Stimulated activated CD8-positive, alpha-beta memory T cell treated with anti-CD3 and anti-CD28 coated beads, Interleukin-12 subunit alpha, Interleukin-12 subunit beta, amount 100 ng/mL, for 24 hours (primary cell): ENCODE results near the gene PRMT6.
"Not testable (repeated sequence)": the region's sequence is repeated elsewhere in the genome, so short reads cannot be mapped to it uniquely, and the experiment has no call there.

Experiments used
- DNase-seq: peaks from one replicate; pipeline ENCODE4 v3.0.0-alpha.2; 2020; ENCODE audit errors: extremely low read depth

The PRMT6 gene

DNA sequence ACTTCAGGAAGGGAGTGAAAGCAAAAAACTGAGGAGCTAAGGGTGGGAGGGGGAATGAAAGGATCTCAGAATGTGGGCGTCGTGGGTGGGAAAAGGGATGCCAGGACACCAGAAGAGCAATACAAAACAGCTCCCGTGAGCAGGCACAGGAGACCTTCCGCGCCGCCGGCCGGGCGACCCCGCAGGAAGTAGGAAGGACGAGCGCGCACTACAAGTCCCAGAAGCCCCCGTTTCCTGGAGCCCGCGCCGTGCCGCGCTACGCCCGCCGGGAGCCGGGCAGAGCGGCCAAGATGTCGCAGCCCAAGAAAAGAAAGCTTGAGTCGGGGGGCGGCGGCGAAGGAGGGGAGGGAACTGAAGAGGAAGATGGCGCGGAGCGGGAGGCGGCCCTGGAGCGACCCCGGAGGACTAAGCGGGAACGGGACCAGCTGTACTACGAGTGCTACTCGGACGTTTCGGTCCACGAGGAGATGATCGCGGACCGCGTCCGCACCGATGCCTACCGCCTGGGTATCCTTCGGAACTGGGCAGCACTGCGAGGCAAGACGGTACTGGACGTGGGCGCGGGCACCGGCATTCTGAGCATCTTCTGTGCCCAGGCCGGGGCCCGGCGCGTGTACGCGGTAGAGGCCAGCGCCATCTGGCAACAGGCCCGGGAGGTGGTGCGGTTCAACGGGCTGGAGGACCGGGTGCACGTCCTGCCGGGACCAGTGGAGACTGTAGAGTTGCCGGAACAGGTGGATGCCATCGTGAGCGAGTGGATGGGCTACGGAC lies at the start of gene PRMT6:
Gene PRMT6, plus strand, starts transcription at position 249 of the 771 bp plus-strand sequence. Its CDS starts 42 bp downstream, at position 291.
- DNase-seq = peak; percentile 63

DNA sequence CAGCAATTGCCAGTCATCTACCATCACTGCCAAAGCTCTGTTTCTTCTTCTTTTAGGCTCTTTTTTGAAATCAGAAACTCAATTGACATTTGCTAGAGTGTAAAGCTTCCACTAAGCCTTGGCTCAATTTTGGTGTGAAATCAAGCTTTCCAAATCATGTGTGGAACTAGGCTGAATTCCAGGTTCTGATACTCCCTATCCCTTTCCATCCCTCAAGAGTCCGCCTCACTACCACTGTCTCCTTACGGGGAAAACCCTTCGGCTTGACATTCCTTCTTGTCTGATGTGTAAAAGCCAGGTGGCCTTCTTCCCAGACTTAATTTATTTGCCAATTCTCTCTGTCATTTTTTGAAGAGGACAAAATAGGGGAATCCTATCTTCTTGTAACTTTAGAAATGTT lies 47.2 kb upstream of the PRMT6 start:
- no peak for DNase-seq

DNA sequence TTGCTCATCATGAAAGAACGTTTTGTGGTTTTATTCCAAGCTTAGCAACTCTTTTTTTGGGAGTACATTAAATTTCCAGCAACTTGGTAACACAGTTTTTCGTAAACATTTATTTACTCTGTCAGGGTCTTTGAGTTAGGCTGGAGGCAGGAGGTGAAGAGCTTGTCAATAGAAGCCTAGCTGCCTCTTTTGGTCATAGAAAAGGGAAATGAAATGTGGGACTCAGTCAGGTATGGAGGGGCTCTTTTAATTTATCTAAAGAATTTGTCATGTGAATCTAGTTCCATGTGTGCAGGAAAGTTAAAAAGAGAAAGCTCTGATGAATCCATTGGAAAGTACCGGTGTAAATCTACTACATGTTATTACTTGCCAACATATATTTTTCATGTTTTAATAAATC lies 45.9 kb upstream of the PRMT6 start:
- DNase-seq = no peak

DNA sequence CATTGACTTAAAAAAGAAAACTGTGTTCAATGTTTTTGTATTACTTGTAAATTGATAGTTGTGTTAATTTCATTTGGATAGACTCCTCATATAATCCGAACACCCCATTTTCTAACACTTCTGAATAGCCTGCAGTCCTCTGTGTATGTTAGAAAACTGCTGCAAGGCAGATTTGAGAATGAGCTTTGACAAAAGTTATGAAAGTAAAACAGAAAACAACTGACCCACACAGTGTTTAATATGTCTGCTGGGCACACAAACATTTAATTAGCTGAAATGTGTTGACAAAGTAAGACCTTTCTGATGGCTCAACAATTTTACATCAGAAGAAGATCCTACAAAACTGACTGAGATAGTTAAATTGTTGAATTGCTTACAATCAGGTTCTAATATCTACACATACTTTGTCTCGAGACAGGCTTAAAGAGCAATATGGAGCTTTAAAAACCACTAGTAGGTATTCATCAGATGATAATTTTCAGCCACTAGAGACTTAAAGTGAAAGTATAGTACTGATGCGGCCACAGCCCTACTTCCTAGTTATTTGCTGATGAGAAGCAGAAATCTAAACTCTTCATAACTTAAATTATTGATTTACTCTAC lies 40.0 kb upstream of the PRMT6 start:
- no peak for DNase-seq

DNA sequence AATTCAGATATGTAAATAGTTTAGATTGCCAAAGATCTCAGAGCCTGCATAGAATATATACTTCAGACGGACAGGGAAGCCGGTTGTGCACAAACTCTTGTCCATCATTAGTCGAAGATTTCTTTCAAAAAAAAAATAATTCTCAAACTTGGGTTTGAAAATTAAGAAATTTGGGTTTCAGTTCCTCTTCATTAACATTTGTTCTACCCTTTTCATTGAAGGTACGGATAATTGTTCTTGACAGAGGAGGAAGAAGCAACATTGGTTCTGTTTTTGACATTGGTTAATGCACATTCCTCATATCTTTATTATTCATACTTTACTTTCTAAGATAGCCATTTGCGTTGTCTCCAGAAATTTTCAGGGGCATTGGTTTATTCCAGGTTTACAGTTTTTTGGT lies 38.0 kb upstream of the PRMT6 start:
- no peak for DNase-seq

DNA sequence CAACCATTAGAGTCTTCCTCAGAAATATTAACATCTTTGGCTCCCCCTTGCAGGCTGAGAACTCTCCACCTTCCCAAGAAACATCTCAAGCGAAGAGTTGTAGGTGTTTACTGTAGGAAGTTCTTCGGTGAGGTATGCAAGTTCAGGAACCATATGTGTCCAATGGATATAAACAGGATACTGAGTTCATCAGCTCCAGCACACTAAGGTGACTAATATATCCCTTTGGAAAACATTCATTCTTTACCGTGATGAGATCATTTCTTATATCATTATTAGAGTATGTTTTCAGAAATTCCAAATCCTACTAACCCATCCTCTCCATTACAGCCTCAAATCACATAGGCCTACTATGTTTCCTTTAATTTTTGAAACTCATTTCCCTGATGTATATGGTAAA lies 37.3 kb upstream of the PRMT6 start:
- DNase-seq = no peak

DNA sequence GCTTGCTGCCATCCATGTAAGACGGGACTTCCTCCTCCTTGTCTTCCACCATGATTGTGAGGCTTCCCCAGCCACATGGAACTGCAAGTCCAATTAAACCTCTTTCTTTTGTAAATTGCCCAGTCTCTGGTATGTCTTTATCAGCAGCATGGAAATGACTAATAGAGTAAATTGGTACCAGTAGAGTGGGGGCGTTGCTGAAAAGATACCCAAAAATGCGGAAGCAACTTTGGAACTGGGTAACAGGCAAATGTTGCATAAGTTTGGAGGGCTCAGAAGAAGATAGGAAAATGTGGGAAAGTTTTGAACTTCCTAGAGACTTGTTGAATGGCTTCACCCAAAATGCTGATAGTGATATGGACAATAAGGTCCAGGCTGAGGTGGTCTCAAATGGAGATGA lies 17.6 kb upstream of the PRMT6 start:
- not testable (repeated sequence) for DNase-seq

DNA sequence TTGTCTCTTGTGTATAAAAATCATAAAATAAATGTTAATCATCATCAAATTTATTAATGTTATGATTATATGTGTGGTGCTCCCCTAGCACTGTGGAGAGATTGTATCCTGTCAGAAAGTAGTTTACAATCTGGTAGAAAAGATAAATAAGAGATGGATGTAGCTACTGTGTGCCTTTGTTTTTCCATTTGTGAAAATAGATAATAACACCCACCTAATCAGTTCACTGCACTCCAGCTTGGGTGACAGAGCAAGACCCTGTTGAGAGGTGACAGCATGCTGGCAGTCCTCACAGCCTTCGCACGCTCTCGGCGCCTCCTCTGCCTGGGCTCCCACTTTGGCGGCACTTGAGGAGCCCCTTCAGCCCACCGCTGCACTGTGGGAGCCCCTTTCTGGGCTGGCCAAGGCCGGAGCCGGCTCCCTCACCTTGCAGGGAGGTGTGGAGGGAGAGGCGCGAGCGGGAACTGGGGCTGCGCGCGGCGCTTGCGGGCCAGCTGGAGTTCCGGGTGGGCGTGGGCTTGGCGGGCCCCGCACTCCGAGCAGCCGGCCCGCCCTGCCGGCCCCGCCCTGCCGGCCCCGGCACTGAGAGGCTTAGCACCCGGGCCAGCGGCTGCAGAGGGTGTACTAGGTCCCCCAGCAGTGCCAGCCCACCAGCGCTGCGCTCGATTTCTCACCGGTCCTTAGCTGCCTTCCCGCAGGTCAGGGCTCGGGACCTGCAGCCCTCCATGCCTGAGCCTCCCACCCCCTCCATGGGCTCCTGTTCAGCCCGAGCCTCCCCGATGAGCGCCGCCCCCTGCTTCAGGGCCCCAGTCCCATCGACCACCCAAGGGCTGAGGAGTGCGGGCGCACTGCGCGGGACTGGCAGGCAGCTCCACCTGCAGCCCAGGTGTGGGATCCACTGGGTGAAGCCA lies 11.9 kb upstream of the PRMT6 start:
- DNase-seq = not testable (repeated sequence)

DNA sequence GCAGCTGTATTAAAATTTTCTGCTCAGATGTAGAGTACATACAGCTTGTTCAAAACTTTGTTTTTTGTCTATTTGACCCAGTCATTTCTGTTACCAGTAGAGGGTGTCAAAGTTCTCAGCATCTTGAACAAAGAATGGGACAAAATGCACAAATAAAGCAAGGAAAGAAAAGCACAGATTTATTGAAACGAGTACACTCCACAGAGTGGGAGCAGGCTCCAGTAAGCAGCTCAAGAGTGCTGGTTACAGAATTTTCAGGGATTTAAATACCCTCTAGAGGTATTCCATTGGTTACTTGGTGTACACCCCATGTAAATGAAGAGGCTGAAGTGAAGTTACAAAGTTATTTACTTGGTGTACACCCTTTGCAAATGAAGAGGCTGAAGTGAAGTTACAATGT lies 8.9 kb upstream of the PRMT6 start:
- DNase-seq = no peak

DNA sequence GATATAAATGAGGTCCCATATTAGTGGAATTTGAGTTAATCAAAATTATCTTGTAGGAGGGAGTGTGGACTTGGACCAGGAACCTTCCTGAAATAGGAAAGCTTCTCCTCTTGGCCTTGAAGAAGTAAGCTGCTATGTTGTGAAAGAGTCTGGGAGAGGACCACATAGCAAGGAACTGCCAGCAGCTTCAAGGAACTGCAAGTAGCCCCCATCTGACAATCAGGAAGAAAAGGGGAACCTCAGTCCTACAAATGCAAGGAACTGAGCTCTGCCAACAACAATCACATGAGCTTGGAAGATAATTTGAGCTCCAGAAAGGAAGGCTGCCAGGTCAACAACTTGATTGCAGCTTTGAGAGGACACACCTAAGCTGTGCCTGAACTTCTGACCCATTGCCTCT lies 8.2 kb upstream of the PRMT6 start:
- no peak for DNase-seq

DNA sequence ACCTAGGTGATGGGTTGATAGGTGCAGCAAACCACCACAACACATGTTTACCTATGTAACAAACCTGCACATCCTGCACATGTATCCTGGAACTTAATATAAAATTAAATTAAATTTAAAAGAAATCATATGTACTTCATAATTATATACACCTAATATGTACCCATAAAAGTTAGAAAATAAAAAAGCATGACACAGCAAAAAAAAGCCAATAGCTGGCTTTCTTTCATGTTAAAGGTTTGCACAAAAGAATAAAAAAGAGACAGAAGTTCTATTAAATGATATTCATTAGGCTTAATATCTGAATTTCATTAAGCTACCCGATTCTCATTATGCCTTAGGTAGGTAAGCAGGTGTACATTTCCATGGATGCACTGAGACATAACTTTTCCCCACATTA lies 5.2 kb upstream of the PRMT6 start:
- no peak for DNase-seq

DNA sequence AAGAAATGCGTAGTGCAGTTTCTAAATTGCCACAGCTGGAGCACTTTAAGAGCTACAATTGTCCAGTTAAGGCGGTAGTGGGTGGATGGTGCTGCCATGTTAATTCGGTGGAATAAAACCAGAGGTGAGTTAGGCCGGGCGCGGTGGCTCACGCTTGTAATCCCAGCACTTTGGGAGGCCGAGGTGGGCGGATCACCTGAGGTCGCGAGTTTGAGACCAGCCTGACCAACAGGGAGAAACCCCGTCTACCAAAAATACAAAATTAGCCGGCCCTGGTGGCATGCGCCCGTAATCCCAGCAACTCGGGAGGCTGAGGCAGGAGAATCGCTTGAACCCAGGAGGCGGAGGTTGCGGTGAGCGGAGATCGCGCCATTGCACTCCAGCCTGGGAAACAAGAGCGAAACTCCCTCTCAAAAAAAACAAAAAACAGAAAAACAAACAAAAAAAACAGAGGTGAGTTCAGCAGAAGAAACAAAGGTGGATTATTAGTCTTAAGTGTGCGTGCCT lies 502 bp upstream of the PRMT6 start:
- not testable (repeated sequence) for DNase-seq

DNA sequence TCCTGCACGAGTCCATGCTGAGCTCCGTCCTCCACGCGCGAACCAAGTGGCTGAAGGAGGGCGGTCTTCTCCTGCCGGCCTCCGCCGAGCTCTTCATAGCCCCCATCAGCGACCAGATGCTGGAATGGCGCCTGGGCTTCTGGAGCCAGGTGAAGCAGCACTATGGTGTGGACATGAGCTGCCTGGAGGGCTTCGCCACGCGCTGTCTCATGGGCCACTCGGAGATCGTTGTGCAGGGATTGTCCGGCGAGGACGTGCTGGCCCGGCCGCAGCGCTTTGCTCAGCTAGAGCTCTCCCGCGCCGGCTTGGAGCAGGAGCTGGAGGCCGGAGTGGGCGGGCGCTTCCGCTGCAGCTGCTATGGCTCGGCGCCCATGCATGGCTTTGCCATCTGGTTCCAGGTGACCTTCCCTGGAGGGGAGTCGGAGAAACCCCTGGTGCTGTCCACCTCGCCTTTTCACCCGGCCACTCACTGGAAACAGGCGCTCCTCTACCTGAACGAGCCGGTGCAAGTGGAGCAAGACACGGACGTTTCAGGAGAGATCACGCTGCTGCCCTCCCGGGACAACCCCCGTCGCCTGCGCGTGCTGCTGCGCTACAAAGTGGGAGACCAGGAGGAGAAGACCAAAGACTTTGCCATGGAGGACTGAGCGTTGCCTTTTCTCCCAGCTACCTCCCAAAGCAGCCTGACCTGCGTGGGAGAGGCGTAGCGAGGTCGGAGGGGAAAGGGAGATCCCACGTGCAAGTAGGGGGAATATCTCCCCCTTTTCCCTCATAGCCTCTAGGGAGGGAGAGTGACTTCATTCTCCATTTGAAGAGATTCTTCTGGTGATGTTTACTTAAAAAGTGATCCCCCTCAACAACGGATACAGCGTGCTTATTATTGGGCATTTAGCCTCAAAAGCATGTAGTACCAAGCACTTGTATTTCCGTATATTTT lies 991 bp downstream of the PRMT6 start:
- peak; percentile 20 for DNase-seq

DNA sequence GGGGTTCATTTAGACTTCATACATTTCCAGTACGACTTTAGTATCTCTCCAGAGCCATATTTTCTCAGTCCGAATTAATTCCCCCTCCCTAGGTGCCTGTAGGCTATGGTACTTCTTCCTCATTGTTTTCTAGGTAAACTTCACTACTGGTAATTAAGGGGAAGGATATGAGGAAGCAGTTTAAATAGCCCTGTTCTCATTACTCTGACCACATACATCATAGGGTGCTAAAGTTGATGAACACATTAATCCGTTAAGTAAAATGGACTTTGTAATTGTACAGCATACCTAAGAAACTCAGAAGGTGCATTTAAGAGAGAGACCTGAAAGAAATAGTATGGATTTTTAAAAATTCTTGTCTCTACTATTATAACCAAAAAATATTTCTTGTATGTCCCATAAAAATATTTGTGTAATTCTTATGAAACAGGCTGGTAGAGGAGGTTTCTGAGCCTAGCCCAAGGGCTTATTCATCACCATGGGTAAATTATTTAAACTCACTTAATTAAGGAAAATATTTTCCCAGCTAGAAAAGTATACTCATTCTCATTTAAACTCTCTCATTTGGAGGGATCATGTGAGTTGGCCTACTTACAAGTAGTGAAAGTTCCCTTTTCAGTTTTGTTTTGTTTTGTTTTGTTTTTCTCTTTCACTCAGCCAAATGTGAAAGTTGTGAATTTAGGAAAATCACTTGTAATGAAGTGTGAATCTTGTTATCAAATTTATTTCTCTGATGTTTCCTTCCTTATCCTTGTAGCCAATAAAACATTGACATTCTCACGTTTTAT lies 2.0 kb downstream of the PRMT6 start:
- DNase-seq = no peak

DNA sequence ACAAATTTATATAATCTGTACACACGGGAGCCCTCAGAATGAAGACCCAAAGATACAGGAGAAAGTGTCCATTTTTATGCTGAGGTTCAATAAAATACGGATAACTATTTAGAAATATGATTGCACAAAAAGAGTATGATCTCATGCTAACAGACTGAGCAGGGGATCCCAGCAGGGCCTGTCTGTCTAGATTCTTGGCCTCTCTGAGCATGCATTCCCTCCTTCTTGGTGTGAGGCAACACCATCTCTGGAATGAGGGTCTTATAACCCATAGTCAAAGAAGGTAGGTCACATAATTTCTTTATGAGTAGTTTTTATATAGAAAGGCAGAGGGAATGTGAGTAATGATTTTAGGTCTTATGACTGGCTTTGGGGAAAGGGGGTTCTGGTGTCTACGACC lies 5.4 kb downstream of the PRMT6 start:
- no peak for DNase-seq

DNA sequence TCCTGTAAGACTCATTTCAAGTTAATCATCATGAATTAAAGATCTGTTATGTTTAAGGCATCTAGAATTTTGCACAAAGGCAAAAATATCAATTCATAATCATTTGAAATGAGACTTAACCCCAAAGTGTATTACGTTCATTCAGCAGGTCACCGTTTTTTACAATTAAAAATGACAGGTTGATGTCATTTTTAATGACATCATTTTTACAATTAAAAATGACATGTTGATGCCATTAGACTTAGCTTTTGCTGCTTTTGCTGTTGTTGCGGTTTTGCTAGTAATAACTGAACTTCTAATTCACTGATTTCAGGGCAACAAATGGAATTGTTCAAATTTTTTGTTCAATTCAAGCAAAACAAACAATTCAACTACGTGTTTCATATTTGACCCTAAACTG lies 17.0 kb downstream of the PRMT6 start:
- DNase-seq = no peak

DNA sequence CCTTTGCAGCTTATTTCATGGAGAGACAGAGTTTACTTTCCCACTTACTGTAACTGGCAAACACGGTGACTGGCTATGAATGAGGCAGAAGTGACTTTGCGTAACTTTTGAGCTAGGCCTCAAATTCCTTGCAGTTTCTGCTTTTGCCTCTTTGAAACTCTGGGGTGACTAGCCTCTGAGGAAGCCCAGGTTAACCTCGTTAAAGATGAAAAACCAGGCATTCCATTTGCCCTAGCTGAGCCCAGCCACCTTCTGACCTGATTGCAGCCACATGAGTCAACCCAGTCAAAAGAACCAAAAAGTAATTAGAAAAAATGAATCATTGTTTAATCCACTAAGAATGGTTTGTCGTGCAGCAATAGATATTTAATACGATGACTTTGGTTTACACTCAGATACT lies 20.4 kb downstream of the PRMT6 start:
- no peak for DNase-seq

DNA sequence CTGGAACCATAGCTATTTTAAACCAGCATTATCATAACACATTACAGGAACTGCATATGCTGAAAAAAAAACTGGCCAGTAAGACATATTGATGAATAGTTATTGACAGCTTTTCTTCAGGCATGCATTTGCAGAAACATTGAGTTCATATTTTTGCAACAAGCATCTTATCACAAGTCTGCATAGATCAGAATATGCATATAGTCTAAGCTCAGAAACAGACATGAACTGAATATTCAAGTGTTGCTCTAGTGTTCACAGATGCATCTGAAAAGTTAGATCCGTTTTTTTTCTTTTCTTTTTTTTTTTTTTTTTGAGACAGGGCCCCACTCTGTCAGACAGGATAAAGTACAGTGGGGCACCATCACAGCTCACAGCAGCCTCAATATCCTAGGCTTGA lies 22.8 kb downstream of the PRMT6 start:
- no peak for DNase-seq

DNA sequence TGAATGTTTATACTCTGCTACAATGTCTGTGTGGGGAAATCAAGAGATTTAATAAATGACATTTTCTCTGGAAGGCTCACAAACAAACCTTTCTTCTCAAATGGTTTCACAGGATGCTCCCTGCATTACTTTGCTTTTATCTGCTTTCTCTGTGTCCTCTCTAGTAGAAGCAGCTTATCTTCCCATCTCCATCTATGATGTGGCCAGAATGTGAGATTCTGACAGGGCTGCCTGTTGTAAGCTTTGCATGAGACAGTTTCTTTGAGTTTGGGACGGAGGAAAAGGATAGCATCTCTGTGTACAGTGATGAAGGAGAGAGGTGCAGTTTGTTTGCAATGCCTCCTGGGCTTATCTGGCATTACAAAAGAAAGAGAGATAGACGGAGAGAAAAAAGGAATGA lies 24.6 kb downstream of the PRMT6 start:
- no peak for DNase-seq

DNA sequence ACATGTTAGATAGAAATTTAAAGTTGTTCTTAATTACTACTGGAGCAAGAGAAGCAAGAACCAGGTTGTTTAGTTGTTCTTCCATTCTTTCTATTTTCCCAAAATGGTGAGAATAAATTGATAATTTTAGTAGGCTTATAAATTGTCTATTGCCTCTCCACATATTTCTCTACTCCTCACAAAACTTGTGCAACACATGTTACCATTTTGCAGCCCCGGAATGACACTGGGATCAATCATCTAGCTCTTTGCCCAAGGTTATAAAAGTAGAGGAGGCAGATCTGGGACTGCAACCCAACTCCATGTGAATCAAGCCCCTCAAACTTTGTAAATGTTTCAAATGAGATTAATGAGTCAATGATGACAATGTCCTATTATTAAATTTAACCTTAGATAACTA lies 34.9 kb downstream of the PRMT6 start:
- DNase-seq = no peak
